ENCODE measurements around the gene CREG2. TPM values are rescaled to one million over a fixed set of nuclear protein-coding genes. Genes with fewer than 3 reads are reported as not detected.

CREG2 gene
- total and polyA plus RNA-seq, 8 donors: 0.05 to 0.37 TPM; not detected in 6

DNA sequence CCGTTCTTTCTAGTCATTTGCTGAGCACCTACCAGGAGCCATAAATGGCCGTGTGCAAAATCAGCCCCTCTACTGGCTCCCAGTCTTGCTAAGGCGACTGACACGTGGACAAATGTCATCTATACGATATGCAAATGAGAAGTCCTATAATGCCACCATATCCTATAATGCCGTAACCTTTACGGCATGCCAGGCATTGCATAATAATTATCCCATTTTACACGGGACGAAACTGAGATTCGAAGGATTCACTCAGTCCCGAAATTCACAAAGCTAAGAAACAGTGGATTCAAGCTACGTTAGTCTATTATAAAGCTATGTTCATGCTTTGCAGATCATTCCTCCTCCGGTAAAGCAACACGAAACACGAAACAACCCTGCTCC, 44.7 kb downstream of the CREG2 start:
- TF ChIP-seq, protein P1, sequence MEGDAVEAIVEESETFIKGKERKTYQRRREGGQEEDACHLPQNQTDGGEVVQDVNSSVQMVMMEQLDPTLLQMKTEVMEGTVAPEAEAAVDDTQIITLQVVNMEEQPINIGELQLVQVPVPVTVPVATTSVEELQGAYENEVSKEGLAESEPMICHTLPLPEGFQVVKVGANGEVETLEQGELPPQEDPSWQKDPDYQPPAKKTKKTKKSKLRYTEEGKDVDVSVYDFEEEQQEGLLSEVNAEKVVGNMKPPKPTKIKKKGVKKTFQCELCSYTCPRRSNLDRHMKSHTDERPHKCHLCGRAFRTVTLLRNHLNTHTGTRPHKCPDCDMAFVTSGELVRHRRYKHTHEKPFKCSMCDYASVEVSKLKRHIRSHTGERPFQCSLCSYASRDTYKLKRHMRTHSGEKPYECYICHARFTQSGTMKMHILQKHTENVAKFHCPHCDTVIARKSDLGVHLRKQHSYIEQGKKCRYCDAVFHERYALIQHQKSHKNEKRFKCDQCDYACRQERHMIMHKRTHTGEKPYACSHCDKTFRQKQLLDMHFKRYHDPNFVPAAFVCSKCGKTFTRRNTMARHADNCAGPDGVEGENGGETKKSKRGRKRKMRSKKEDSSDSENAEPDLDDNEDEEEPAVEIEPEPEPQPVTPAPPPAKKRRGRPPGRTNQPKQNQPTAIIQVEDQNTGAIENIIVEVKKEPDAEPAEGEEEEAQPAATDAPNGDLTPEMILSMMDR (IDR thresholded peaks at IDR 0.05): no peak
- TF ChIP-seq EP300 (IDR thresholded peaks at IDR 0.05) (no peak), POLR2A (IDR thresholded peaks at IDR 0.05) (no peak)
- H3K36me3 ChIP-seq: no peaks in the 10 kb centered on the region

DNA sequence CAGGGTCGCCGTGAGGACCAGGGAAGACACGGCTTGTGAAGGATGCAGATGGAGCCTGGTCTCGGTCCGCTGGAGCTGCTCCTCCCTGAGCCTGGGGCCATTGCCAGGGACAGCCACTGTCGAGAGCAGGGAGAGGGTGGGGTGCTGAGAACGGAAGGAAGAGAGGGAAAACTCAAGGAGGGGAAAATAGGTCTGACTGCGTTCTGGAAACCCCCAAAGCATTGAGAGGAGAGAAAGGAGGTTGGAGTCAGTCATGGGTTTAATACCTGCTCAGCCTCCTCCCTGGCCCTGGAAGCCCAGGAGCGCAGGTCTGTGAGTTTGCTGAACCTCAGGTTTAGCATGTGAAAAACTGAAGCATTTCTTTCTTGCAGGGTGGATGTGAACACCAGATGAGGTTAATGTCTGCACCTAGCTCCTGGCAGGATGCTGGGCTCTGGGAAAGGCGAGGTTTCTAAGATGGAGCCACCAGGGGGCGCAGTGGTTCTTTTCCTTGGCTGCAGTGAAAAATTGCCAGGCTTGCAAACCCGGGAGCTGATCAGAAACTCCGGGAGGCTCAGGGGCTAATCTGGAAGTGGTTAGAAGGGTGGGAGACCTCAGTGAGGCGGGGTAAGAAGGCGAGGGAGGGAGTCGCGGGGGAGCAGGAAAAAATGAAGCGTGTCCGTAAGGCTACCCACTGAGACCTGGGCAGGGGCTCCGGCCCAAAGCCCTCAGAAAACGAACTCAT, 45.2 kb downstream of the CREG2 start:
- TF ChIP-seq, protein P1 (IDR thresholded peaks at IDR 0.05): peak in 5 of 7 experiments; percentile 60 to 84 (median 62)
- TF ChIP-seq POLR2AphosphoS5 (IDR thresholded peaks at IDR 0.05) (no peak), EP300 (IDR thresholded peaks at IDR 0.05) (no peak), POLR2A (IDR thresholded peaks at IDR 0.05) (no peak)
- H3K9me3 ChIP-seq: no peaks in the 10 kb centered on the region
- H3K4me3 ChIP-seq: no peak overlapping the region
- peaks cover 0 to 8% (median 0%) of the 10 kb centered on the region in 4 donors for H3K4me1 ChIP-seq
- H3K36me3 ChIP-seq: no peaks in the 10 kb centered on the region
- H3K27me3 ChIP-seq: no peaks in the 10 kb centered on the region
- intact Hi-C loops (cut with DNase I; ENCODE audit: low total_unique reads): no loop called here
- WGBS, 5 donors: 54 to 66% (median 61%) methylated on average over 21 of the region's 21 CpGs
- H3K27ac ChIP-seq: no peak overlapping the region
- peak; percentile 84 to 86 for DNase-seq

More for the DNA sequence above, 44.7 kb downstream of the CREG2 start:
- no peak overlapping the region for H3K4me3 ChIP-seq
- intact Hi-C loops (cut with DNase I; ENCODE audit: low total_unique reads): no loop called here
- WGBS, 5 donors: 84 to 92% (median 90%) methylated on average over 15 of the region's 15 CpGs
- no peaks in the 10 kb centered on the region for H3K9me3 ChIP-seq
- H3K4me1 ChIP-seq: peaks cover 0 to 8% (median 0%) of the 10 kb centered on the region in 4 donors
- no peaks in the 10 kb centered on the region for H3K27me3 ChIP-seq
- H3K27ac ChIP-seq: no peak overlapping the region
- DNase-seq: no peak

DNA sequence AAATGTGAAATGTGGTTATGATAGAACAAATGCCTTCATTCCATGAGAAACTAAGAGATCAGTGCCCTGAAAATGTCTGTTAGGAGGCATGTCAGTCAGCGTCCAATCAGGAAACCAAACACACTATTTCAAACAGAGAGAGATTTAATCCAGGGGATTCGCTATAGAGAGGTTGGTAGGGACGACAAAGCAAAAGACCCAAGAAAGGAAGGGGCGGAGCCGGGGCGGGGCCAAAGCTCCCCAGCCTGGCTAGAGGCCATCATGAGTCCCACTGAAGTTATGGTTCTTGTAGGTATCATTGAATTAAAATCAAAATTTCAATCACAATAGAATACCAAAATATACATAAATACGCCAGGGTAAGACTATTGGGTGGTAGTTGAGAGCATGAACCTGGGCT, 45.9 kb downstream of the CREG2 start:
- peaks cover 0 to 8% (median 0%) of the 10 kb centered on the region in 4 donors for H3K4me1 ChIP-seq

DNA sequence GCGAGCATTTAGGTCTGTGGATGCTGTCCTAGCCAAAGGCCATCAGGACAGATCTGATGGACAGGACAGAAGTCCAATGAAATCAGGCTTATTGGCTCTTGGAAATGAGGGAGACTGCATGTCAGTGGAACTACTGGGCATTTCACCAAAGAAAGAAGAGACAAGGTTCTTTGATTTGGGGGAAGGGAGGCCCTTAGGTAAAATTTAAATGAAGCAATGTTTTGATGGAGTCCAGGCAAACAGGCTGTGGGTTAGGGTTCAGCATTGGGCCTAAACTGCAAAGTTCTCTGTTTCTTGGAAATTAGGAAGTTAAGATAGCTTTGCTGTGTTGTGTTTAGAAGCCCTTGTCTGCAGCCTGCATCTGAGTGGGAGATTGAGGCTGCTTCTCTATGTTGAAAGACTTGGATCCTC, 47.2 kb downstream of the CREG2 start:
- peaks cover 0 to 8% (median 0%) of the 10 kb centered on the region in 4 donors for H3K4me1 ChIP-seq
- H3K4me3 ChIP-seq: no peak overlapping the region
- TF ChIP-seq, protein P1 (IDR thresholded peaks at IDR 0.05): no peak
- TF ChIP-seq POLR2AphosphoS5 (IDR thresholded peaks at IDR 0.05): no peak
- no peak for TF ChIP-seq POLR2A (IDR thresholded peaks at IDR 0.05)
- intact Hi-C loops (cut with DNase I; ENCODE audit: low total_unique reads): no loop called here
- 92 to 96% (median 92%) methylated on average over 1 of the region's 1 CpG for WGBS, 5 donors
- no peak overlapping the region for H3K27ac ChIP-seq
- no peak for DNase-seq
- H3K9me3 ChIP-seq: no peaks in the 10 kb centered on the region
- H3K27me3 ChIP-seq: no peaks in the 10 kb centered on the region
- H3K36me3 ChIP-seq: no peaks in the 10 kb centered on the region

More for the DNA sequence above, 45.9 kb downstream of the CREG2 start:
- Histone ChIP-seq H3K27ac (no peak overlapping the region), H3K36me3 (no peaks in the 10 kb centered on the region), H3K9me3 (no peaks in the 10 kb centered on the region), H3K27me3 (no peaks in the 10 kb centered on the region), H3K4me3 (no peak overlapping the region)
- TF ChIP-seq EP300 (IDR thresholded peaks at IDR 0.05) (no peak), POLR2A (IDR thresholded peaks at IDR 0.05) (no peak), POLR2AphosphoS5 (IDR thresholded peaks at IDR 0.05) (no peak)
- TF ChIP-seq, protein P1 (IDR thresholded peaks at IDR 0.05): no peak
- intact Hi-C loops (cut with DNase I; ENCODE audit: low total_unique reads): no loop called here
- WGBS, 5 donors: 78 to 87% (median 84%) methylated on average over 7 of the region's 7 CpGs
- DNase-seq: no peak
